Loucy (cell line): ENCODE results near the gene ARHGEF25.

Experiments
- H2AFZ ChIP-seq: fragments of 200-600 bp; sonication (generic); 2 replicates; pipeline ENCODE4 v1.6.0; 2016; ENCODE audit warnings: antibody characterized with exemption, mild to moderate bottlenecking, low read length, moderate library complexity
- H3F3A ChIP-seq: fragments of 200-600 bp; 2 replicates; pipeline ENCODE4 v1.6.0; 2016; ENCODE audit warnings: antibody characterized with exemption, low read depth, mild to moderate bottlenecking
- H3K27me3 ChIP-seq: fragments of 200-600 bp; sonication (generic); 2 replicates; pipeline ENCODE4 v1.6.1; 2014; ENCODE audit warnings: low read length, mild to moderate bottlenecking; ENCODE audit not compliant: insufficient read depth, poor library complexity, severe bottlenecking
- H3K36me3 ChIP-seq: fragments of 200-600 bp; sonication (generic); 2 replicates; pipeline ENCODE4 v1.6.1; 2016; ENCODE audit warnings: low read length; ENCODE audit not compliant: insufficient read depth
- H3K4me1 ChIP-seq: fragments of 200-600 bp; sonication (generic); 2 replicates; pipeline ENCODE4 v1.5.1; 2014; ENCODE audit warnings: low read length, mild to moderate bottlenecking; ENCODE audit not compliant: insufficient read depth, poor library complexity, severe bottlenecking
- H3K4me2 ChIP-seq: fragments of 200-600 bp; sonication (generic); 2 replicates; pipeline ENCODE4 v1.6.0; 2014; ENCODE audit warnings: antibody characterized with exemption, low read length, low read depth, mild to moderate bottlenecking; ENCODE audit not compliant: poor library complexity, severe bottlenecking
- H3K4me3 ChIP-seq: fragments of 200-600 bp; sonication (generic); 2 replicates; pipeline ENCODE4 v1.5.1; 2014; ENCODE audit warnings: low read length, mild to moderate bottlenecking, mixed read lengths; ENCODE audit not compliant: poor library complexity, severe bottlenecking
- H3K79me2 ChIP-seq: fragments of 200-600 bp; sonication (generic); 2 replicates; pipeline ENCODE4 v1.6.1; 2014; ENCODE audit warnings: low read length; ENCODE audit not compliant: insufficient read depth
- H3K9ac ChIP-seq: fragments of 200-600 bp; sonication (generic); 2 replicates; pipeline ENCODE4 v1.6.0; 2014; ENCODE audit warnings: mild to moderate bottlenecking, low read depth, low read length, moderate library complexity; ENCODE audit not compliant: poor library complexity, severe bottlenecking
- H3K9me2 ChIP-seq: fragments of 200-600 bp; sonication (generic); replicated peaks from 2 replicates; pipeline ENCODE4 v1.6.1; 2016; ENCODE audit warnings: low read depth, low read length, mixed read lengths
- H3K9me3 ChIP-seq: fragments of 200-600 bp; sonication (generic); 2 replicates; pipeline ENCODE4 v1.6.1; 2014; ENCODE audit warnings: mild to moderate bottlenecking, antibody characterized with exemption, low read length, low read depth; ENCODE audit not compliant: insufficient read depth
- H4K20me1 ChIP-seq: fragments of 200-600 bp; sonication (generic); 2 replicates; pipeline ENCODE4 v1.6.0; 2014; ENCODE audit warnings: antibody characterized with exemption, low read length, mild to moderate bottlenecking; ENCODE audit not compliant: insufficient read depth, poor library complexity, severe bottlenecking
- EZH2phosphoT487 ChIP-seq: fragments of 200-600 bp; IDR thresholded peaks from 2 replicates; pipeline ENCODE4 v1.6.1; 2018; ENCODE audit warnings: antibody characterized with exemption, mild to moderate bottlenecking, moderate library complexity, borderline replicate concordance
- TF ChIP-seq, protein P1 (sequence below): fragments of 200-600 bp; sonication (generic); conservative IDR thresholded peaks from 2 replicates; pipeline ENCODE4 v1.5.1; 2014; ENCODE audit warnings: mild to moderate bottlenecking, antibody characterized with exemption, low read length

The ARHGEF25 gene

GRCh38 chr12:57603324-57603723 lies 7.9 kb upstream of the ARHGEF25 start:
- TF ChIP-seq, protein P1, sequence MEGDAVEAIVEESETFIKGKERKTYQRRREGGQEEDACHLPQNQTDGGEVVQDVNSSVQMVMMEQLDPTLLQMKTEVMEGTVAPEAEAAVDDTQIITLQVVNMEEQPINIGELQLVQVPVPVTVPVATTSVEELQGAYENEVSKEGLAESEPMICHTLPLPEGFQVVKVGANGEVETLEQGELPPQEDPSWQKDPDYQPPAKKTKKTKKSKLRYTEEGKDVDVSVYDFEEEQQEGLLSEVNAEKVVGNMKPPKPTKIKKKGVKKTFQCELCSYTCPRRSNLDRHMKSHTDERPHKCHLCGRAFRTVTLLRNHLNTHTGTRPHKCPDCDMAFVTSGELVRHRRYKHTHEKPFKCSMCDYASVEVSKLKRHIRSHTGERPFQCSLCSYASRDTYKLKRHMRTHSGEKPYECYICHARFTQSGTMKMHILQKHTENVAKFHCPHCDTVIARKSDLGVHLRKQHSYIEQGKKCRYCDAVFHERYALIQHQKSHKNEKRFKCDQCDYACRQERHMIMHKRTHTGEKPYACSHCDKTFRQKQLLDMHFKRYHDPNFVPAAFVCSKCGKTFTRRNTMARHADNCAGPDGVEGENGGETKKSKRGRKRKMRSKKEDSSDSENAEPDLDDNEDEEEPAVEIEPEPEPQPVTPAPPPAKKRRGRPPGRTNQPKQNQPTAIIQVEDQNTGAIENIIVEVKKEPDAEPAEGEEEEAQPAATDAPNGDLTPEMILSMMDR = no peak
- no peak for TF ChIP-seq EZH2phosphoT487
- H3K27me3 ChIP-seq = no peaks in the 10 kb centered on the region
- H3K36me3 ChIP-seq = peaks cover 30% of the 10 kb centered on the region; the same call in 1 of the 2 replicates
- H3K9me2 ChIP-seq = no peaks in the 10 kb centered on the region
- no peak overlapping the region for H3K9ac ChIP-seq
- no peak overlapping the region for H3K4me3 ChIP-seq
- H3K9me3 ChIP-seq = no peaks in the 10 kb centered on the region
- H3K4me2 ChIP-seq = peak overlapping the region; percentile 17
- no peaks in the 10 kb centered on the region for H4K20me1 ChIP-seq
- peaks cover 25% of the 10 kb centered on the region for H3K4me1 ChIP-seq
- no peaks in the 10 kb centered on the region for H3F3A ChIP-seq
- H2AFZ ChIP-seq = no peak overlapping the region
- H3K79me2 ChIP-seq = no peaks in the 10 kb centered on the region

DNA sequence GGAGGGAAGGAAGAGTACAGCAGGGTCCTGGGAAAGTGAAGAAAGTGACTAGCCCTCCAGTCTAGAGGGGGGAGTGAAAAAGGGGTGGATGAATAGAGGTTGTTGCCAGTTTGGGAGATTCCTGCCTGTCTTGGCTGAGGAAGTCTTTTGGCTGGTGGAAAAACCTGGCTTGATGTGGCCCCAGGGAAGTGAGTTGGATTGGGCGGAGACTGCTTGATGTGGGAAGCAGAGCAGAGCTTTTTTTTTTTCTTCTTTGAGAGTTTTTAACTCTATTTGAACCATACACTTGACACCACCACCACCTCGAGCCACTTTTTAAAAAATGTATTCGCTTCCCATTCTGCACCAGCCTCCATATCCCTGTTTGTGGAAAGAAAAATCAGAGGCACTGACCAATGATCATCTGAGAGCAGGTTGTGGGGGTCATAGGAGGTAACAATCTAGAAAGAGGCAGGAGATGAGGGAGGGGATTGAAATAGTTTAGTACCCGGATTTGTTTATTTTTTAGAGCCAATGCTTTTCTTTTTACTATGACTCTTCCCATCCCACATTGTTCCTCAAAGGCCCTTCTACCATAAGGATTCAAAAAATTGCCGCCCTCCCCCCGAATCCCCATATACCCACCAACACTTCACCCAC lies 7.3 kb upstream of the ARHGEF25 start:
- peak overlapping the region; percentile 92 for H3K4me2 ChIP-seq
- H3K27me3 ChIP-seq = no peaks in the 10 kb centered on the region
- no peaks in the 10 kb centered on the region for H3K9me3 ChIP-seq
- peak overlapping the region; percentile 81 for H3K4me3 ChIP-seq
- H3K9me2 ChIP-seq = no peaks in the 10 kb centered on the region
- H3K36me3 ChIP-seq = peaks cover 28% of the 10 kb centered on the region; the same call in 1 of the 2 replicates
- no peaks in the 10 kb centered on the region for H3F3A ChIP-seq
- no peaks in the 10 kb centered on the region for H4K20me1 ChIP-seq
- no peaks in the 10 kb centered on the region for H3K79me2 ChIP-seq
- TF ChIP-seq, protein P1 = no peak
- TF ChIP-seq EZH2phosphoT487 = no peak
- H2AFZ ChIP-seq = peak overlapping the region; percentile 95
- H3K4me1 ChIP-seq = peaks cover 25% of the 10 kb centered on the region
- peak overlapping the region; percentile 31 for H3K9ac ChIP-seq

GRCh38 chr12:57604454-57604991 lies 6.7 kb upstream of the ARHGEF25 start, which contains the start of gene DTX3:
Gene DTX3 (plus strand): TSS chr12:57604824. CDS start chr12:57606518, 1,694 bp downstream.
- peak within 1 kb of the TSS; percentile 81 for H3K4me3 ChIP-seq
- H2AFZ ChIP-seq = peak within 1 kb of the TSS; percentile 95
- peaks cover 25% of the 10 kb centered on the region for H3K4me1 ChIP-seq
- no peaks in the 10 kb centered on the region for H4K20me1 ChIP-seq
- no peaks in the 10 kb centered on the region for H3K79me2 ChIP-seq
- H3K9ac ChIP-seq = peak within 1 kb of the TSS; percentile 76
- H3K4me2 ChIP-seq = peak within 1 kb of the TSS; percentile 92
- H3K27me3 ChIP-seq = no peaks in the 10 kb centered on the region
- no peaks in the 10 kb centered on the region for H3K9me2 ChIP-seq
- no peaks in the 10 kb centered on the region for H3K9me3 ChIP-seq
- no peaks in the 10 kb centered on the region for H3F3A ChIP-seq
- TF ChIP-seq, protein P1 = no peak
- no peak for TF ChIP-seq EZH2phosphoT487
- H3K36me3 ChIP-seq = peaks cover 23% of the 10 kb centered on the region; the same call in 1 of the 2 replicates
